ENCODE measurements around the gene RASGRP2. TPM values are rescaled to one million over a fixed set of nuclear protein-coding genes. Genes with fewer than 3 reads are reported as not detected.

Gene RASGRP2
- total RNA-seq, 1 donor from 2014 or later: 0.96 TPM

DNA sequence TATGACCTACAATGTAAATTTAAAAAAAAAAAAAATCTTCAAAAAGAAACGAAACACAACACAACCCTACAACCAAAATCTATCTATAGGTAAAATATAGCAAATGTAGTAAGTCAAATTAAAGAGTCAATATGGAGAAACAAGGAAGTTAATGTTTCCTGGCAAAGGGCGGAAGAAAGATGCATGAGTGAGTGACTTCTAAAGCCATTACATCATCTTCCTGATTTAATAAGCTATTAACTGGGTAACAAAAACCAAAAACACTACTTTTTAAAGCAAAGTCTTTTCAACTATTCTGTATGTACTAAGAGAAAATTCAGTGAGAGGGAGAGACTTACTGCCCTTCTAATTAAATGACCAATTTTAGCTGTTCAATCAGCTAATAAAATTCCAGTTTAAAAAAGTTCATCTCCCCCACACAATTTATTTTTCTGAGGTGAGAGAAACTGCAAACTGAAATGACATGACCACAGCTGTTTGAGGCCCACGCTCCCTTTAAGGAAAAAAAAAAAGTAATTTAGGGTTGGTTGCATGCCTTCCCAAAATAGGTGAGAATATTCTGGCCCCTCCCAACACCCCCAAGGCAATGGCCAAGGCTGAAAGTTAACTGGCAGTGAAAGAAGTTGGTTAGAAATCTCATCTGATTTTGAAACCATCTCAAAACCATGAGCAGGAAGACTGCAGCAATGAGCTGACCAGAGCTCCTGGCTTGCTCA, 28.5 kb upstream of the RASGRP2 start:
- TF ChIP-seq, protein P1, sequence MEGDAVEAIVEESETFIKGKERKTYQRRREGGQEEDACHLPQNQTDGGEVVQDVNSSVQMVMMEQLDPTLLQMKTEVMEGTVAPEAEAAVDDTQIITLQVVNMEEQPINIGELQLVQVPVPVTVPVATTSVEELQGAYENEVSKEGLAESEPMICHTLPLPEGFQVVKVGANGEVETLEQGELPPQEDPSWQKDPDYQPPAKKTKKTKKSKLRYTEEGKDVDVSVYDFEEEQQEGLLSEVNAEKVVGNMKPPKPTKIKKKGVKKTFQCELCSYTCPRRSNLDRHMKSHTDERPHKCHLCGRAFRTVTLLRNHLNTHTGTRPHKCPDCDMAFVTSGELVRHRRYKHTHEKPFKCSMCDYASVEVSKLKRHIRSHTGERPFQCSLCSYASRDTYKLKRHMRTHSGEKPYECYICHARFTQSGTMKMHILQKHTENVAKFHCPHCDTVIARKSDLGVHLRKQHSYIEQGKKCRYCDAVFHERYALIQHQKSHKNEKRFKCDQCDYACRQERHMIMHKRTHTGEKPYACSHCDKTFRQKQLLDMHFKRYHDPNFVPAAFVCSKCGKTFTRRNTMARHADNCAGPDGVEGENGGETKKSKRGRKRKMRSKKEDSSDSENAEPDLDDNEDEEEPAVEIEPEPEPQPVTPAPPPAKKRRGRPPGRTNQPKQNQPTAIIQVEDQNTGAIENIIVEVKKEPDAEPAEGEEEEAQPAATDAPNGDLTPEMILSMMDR (IDR thresholded peaks at IDR 0.05; ENCODE audit: insufficient read depth, low read length, poor library complexity, severe bottlenecking): no peak
- Histone ChIP-seq H3K27me3 (ENCODE audit: control insufficient read depth, insufficient read depth, low read length) (no peaks in the 10 kb centered on the region), H3K36me3 (ENCODE audit: control insufficient read depth, insufficient read depth, low read length) (peaks cover 18% of the 10 kb centered on the region), H3K4me3 (ENCODE audit: low read depth, low read length) (no peak overlapping the region)
- DNase-seq (ENCODE audit: low read depth): no peak

DNA sequence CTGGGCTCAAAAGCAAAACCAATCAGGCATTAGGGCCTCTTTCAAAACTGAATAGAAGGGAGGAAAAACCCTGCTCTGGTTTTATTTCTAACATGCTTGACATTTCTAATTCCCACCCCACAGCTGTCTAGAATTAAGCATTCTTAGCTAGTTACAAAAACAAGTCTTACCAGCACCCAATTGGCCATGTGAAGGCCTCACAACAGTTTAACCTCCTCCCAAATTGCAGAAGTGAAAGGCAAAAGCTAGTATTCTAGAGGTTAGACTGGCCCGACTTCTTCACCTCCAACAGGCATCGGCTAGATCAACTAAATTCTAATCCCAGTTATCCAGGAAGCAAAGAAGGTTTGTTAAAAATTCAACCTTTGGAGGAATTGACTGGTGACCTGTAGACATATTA, 27.9 kb upstream of the RASGRP2 start:
- Histone ChIP-seq H3K36me3 (ENCODE audit: control insufficient read depth, insufficient read depth, low read length) (peaks cover 20% of the 10 kb centered on the region), H3K4me3 (ENCODE audit: low read depth, low read length) (no peak overlapping the region), H3K27me3 (ENCODE audit: control insufficient read depth, insufficient read depth, low read length) (no peaks in the 10 kb centered on the region)
- no peak for DNase-seq (ENCODE audit: low read depth)
- TF ChIP-seq, protein P1 (IDR thresholded peaks at IDR 0.05; ENCODE audit: insufficient read depth, low read length, poor library complexity, severe bottlenecking): no peak

DNA sequence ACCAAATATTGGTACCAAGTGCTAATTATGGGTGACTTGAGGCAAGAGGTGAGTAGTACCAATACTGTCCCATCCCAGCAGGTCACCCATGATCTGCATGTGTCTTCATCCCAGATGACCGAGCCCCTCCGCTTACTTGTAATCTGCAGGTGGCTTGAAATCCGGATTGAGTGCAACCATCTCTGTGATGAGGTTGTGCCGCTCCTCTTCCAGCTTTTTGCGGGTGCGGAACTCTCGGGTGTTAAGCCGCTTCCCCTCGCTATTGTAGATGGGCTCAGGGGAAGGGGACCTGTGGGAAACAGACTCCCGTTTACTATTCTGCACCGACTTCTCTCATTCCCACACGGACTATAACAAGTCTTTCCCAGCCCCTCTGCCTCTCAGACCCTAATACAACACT, 26.2 kb upstream of the RASGRP2 start:
- Histone ChIP-seq H3K27me3 (ENCODE audit: control insufficient read depth, insufficient read depth, low read length) (no peaks in the 10 kb centered on the region), H3K4me3 (ENCODE audit: low read depth, low read length) (no peak overlapping the region), H3K36me3 (ENCODE audit: control insufficient read depth, insufficient read depth, low read length) (peaks cover 22% of the 10 kb centered on the region)
- TF ChIP-seq, protein P1 (IDR thresholded peaks at IDR 0.05; ENCODE audit: insufficient read depth, low read length, poor library complexity, severe bottlenecking): no peak
- DNase-seq (ENCODE audit: low read depth): no peak

DNA sequence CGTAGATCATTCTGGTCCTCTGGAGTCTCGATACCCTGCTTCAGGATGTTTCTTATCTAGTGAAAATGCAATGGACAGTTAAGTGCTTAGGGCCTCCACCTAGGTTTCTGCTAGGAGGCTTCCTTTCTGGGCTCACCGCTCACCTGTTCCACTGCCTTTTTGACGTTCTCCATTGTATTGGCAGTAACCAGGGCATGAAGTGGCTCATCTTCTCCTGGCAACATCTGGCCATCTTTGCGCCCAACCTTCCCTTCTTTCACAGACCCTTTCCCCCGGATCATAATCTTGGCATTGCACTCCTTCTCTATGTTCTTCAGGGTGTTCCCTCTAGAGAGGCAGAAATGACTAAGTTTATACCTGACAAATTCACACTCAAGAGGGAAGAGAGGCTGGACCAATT, 25.3 kb upstream of the RASGRP2 start:
- Histone ChIP-seq H3K4me3 (ENCODE audit: low read depth, low read length) (no peak overlapping the region), H3K36me3 (ENCODE audit: control insufficient read depth, insufficient read depth, low read length) (peaks cover 21% of the 10 kb centered on the region), H3K27me3 (ENCODE audit: control insufficient read depth, insufficient read depth, low read length) (no peaks in the 10 kb centered on the region)
- no peak for DNase-seq (ENCODE audit: low read depth)
- TF ChIP-seq, protein P1 (IDR thresholded peaks at IDR 0.05; ENCODE audit: insufficient read depth, low read length, poor library complexity, severe bottlenecking): no peak

DNA sequence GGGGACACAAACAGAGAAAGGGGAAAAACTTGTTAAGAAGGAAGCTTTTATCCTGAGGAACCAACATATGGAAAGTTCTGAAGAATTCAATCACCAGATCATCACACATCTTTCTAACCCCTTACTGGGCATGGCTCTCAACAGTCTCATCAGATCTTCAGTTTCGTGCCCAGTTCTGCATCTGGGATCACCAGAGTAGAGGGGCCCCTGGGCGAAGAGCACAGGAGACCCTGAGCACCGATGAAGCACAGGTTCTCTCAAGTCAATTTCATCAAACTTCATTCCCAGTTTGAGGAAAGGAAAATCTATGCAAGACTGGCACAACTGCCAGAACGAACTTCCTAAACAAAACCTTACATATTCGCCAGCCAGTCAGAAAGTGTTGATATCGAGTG, 24.4 kb upstream of the RASGRP2 start:
- Histone ChIP-seq H3K27me3 (ENCODE audit: control insufficient read depth, insufficient read depth, low read length) (no peaks in the 10 kb centered on the region), H3K4me3 (ENCODE audit: low read depth, low read length) (no peak overlapping the region), H3K36me3 (ENCODE audit: control insufficient read depth, insufficient read depth, low read length) (peaks cover 18% of the 10 kb centered on the region)
- TF ChIP-seq, protein P1 (IDR thresholded peaks at IDR 0.05; ENCODE audit: insufficient read depth, low read length, poor library complexity, severe bottlenecking): no peak
- DNase-seq (ENCODE audit: low read depth): no peak

Measured in kidney epithelial cell (primary cell).